ENCODE data around the gene TOP1.

DNA sequence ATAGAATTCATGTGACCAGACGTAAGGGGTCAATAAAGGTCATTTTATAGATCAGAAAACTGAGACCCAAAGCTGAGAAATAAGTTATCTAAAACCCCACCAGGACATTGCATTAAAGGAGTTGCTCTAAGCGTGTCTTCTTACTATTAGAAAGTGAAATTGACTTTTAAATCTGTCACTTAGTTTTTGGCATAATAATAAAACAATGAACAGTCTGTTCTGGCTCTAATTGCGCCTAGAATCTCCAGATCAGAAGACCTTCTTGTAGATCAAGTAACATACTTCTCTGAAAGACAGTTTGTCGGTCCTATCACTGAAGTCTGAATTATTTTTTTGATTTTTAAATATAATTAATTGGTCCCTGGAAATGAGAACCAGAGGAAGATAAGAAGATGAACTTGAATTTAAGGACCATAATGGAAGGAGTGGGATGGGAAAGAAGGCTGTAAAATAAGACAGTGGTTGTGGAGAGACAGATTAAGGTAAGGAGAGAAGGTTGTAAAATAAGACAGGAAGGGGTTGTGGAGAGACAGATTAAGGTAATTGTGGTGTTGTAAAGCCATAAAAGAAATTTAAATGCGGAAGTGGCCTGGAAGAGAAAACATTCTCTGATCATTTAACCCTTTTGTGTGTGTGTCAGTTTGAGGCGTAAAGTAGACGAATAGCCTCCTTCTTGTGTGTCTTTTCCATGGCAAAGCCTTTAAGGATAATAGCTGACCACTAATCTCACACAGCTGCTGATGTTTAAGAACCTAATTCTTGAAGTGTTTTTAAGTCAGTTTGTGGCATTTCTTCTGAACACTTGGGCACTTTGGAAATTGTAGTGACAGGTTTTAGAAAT is 20.1 kb downstream of the TOP1 start:
- TF ChIP-seq CTCF (IDR thresholded peaks at IDR 0.05): no peak
- TF ChIP-seq POLR2A (IDR thresholded peaks at IDR 0.05): no peak

Data from right lobe of liver (tissue), 4 donors.